Esophagus squamous epithelium (tissue), 4 donors: ENCODE measurements around the gene CACNB4.

Source experiments
- POLR2A ChIP-seq, 4 donors: fragments of 450-650 bp; IDR thresholded peaks; one replicate each; pipeline ENCODE4 v1.6.1; 2017; ENCODE audit warnings: antibody characterized with exemption in 4 of 4, mild to moderate bottlenecking in 4 of 4, moderate library complexity in 3 of 4
- TF ChIP-seq, protein P1 (sequence below), 6 experiments: fragments of 450-650 bp in 4 of 6; fragments of 200-600 bp in 2 of 6; sonication (generic) in 2 of 6; IDR thresholded peaks; one replicate each; pipeline ENCODE4 v1.5.1; 2016 to 2019; ENCODE audit warnings: antibody characterized with exemption in 6 of 6, mild to moderate bottlenecking in 4 of 6, moderate library complexity in 4 of 6

- TF ChIP-seq, protein P1, sequence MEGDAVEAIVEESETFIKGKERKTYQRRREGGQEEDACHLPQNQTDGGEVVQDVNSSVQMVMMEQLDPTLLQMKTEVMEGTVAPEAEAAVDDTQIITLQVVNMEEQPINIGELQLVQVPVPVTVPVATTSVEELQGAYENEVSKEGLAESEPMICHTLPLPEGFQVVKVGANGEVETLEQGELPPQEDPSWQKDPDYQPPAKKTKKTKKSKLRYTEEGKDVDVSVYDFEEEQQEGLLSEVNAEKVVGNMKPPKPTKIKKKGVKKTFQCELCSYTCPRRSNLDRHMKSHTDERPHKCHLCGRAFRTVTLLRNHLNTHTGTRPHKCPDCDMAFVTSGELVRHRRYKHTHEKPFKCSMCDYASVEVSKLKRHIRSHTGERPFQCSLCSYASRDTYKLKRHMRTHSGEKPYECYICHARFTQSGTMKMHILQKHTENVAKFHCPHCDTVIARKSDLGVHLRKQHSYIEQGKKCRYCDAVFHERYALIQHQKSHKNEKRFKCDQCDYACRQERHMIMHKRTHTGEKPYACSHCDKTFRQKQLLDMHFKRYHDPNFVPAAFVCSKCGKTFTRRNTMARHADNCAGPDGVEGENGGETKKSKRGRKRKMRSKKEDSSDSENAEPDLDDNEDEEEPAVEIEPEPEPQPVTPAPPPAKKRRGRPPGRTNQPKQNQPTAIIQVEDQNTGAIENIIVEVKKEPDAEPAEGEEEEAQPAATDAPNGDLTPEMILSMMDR (IDR thresholded peaks at IDR 0.05): no peak
- no peak for TF ChIP-seq POLR2A (IDR thresholded peaks at IDR 0.05)
Observed at GRCh38 chr2:152034257-152034801, 64.5 kb downstream of the CACNB4 start.
